ENCODE measurements around the gene MARS1. TPM values are rescaled to one million over a fixed set of nuclear protein-coding genes. Genes with fewer than 3 reads are reported as not detected.
"Not testable (repeated sequence)": the region's sequence is repeated elsewhere in the genome, so short reads cannot be mapped to it uniquely, and the experiment has no call there.

MARS1 gene
- total RNA-seq, 1 experiment from 2014 or later: 282 TPM

- peak; percentile 50 for DNase-seq (ENCODE audit: low read depth)
Observed at GRCh38 chr12:57489157-57489641, 1.3 kb downstream of the MARS1 start.

GRCh38 chr12:57490126-57490525 lies 2.3 kb downstream of the MARS1 start:
- DNase-seq (ENCODE audit: low read depth): no peak

GRCh38 chr12:57491393-57492280 lies 3.8 kb downstream of the MARS1 start:
- DNase-seq (ENCODE audit: low read depth): no peak

- DNase-seq (ENCODE audit: low read depth): not testable (repeated sequence)
Observed at GRCh38 chr12:57495051-57495701, 7.3 kb downstream of the MARS1 start.

DNA sequence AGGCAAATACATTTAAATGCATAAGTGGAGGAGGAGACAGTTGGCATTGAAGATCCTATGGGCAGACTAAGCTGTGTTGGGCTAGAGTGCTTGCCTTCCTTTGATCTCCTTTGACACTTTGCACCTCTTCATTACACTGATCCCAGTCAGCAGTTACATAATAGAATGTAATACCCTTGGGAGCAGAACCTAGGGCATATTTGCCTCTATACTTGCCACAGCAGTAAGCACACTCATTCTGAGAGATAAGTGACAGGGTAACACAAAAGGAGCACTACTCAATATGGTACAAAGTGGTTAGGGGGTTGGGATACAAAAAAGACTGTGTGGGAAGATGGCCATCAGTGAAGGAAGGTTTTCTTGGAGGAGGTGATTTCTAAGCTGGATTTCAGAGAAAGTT lies 9.0 kb downstream of the MARS1 start:
- no peak for DNase-seq (ENCODE audit: low read depth)

GRCh38 chr12:57497223-57498131 lies 9.6 kb downstream of the MARS1 start:
- no peak for DNase-seq (ENCODE audit: low read depth)

GRCh38 chr12:57498132-57498502 lies 10.2 kb downstream of the MARS1 start:
- no peak for DNase-seq (ENCODE audit: low read depth)

GRCh38 chr12:57498571-57498970 lies 10.7 kb downstream of the MARS1 start:
- DNase-seq (ENCODE audit: low read depth): no peak

GRCh38 chr12:57500213-57500612 lies 12.3 kb downstream of the MARS1 start:
- DNase-seq (ENCODE audit: low read depth): no peak

- DNase-seq (ENCODE audit: low read depth): not testable (repeated sequence)
Observed at GRCh38 chr12:57502311-57502969, 14.6 kb downstream of the MARS1 start.

GRCh38 chr12:57506541-57506940 lies 18.7 kb downstream of the MARS1 start:
- not testable (repeated sequence) for DNase-seq (ENCODE audit: low read depth)

DNA sequence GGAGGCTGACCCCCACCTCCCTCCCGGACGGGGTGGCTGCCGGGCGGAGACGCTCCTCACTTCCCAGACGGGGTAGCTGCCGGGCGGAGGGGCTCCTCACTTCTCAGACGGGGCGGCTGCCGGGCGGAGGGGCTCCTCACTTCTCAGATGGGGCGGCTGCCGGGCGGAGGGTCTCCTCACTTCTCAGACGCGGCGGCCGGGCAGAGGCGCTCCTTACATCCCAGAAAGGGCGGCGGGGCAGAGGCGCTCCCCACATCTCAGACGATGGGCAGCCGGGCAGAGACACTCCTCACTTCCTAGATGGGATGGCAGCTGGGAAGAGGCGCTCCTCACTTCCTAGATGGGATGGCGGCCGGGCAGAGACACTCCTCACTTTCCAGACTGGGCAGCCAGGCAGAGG lies 19.9 kb downstream of the MARS1 start:
- not testable (repeated sequence) for DNase-seq (ENCODE audit: low read depth)

DNA sequence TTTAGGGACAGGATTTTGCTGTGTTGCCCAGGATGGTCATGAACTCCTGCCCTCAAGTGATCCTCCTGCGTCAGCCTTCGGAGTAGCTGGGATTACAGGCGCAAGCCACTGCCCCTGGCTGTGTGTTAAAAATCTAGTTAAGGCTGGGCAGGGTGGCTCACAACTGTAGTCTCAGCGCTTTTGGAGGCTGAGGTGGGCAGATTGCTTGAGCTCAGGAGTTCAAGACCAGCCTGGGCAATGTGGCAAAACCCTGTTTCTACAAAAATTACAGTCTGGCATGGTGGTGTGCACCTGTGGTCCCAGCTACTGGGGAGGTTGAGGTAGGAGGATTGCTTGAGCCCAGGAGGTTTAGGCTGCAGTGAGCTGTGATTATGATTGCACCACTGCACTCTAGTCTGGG lies 23.3 kb downstream of the MARS1 start:
- no peak for DNase-seq (ENCODE audit: low read depth)

- DNase-seq (ENCODE audit: low read depth): no peak
Observed at GRCh38 chr12:57511588-57512325, 23.9 kb downstream of the MARS1 start.

- DNase-seq (ENCODE audit: low read depth): no peak
Observed at GRCh38 chr12:57512665-57513064, 24.8 kb downstream of the MARS1 start.

GRCh38 chr12:57513266-57513665 lies 25.4 kb downstream of the MARS1 start:
- no peak for DNase-seq (ENCODE audit: low read depth)

DNA sequence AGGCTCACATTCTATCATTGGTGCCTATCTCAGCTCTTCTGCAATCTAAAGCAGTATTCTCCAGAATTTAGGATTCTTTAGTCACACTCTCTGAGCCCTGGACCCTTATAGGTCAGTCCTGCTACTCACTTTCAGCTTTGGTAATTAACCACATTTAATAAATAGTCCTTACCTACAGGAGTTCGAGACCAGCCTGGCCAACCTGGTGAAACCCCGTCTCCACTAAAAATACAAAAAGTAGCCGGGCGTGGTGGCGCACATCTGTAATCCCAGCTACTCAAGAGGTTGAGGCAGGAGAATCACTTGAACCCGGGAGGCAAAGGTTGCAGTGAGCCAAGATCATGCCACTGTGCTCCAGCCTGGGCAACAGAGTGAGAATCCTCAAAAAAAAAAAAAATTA lies 25.8 kb downstream of the MARS1 start:
- not testable (repeated sequence) for DNase-seq (ENCODE audit: low read depth)

DNA sequence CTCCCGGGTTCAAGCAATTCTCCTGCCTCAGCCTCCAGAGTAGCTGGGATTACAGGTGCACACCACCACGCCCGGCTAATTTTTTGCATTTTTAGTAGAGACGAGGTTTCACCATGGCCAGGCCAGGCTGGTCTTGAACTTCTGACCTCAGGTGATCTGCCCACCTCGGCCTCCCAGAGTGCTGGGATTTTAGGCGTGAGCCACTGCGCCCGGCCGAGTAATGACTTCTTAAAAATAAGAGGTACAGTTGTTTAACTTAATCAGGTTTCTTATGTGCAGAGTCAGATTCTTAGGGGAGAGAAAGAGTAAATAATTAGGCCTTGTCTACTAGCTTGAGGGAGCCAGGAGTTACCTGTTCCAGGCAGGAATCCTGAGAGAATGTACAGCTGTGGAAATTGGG lies 26.4 kb downstream of the MARS1 start:
- not testable (repeated sequence) for DNase-seq (ENCODE audit: low read depth)

GRCh38 chr12:57514720-57515407 lies 27.0 kb downstream of the MARS1 start:
- DNase-seq (ENCODE audit: low read depth): no peak
